VCaP (cell line): ENCODE measurements around the gene STAC3.
"Not testable (repeated sequence)": the region's sequence is repeated elsewhere in the genome, so short reads cannot be mapped to it uniquely, and the experiment has no call there.

ENCODE experiments used
- H3K27ac ChIP-seq: fragments of 450-650 bp; 2 replicates; pipeline ENCODE4 v1.5.1; 2017
- CTCF ChIP-seq: fragments of 450-650 bp; conservative IDR thresholded peaks from 2 replicates; pipeline ENCODE4 v1.5.1; 2017; ENCODE audit warnings: mild to moderate bottlenecking, moderate library complexity

Gene STAC3

GRCh38 chr12:57250956-57251355, at the start of gene STAC3:
TSS of gene STAC3 (minus strand) at chr12:57251187. CDS start at chr12:57249636, 1,551 bp downstream.
- no peak within 1 kb of the TSS for H3K27ac ChIP-seq
- TF ChIP-seq CTCF, result no peak

- peak overlapping the region; percentile 64 for H3K27ac ChIP-seq
- no peak for TF ChIP-seq CTCF
Measured at GRCh38 chr12:57299514-57300016, 48.6 kb upstream of the STAC3 start.

- H3K27ac ChIP-seq, result no peak overlapping the region
- no peak for TF ChIP-seq CTCF
Measured at GRCh38 chr12:57296291-57296690, 45.3 kb upstream of the STAC3 start.

GRCh38 chr12:57282073-57282472, 31.1 kb upstream of the STAC3 start:
- H3K27ac ChIP-seq, result not testable (repeated sequence)

GRCh38 chr12:57280211-57281062, 29.4 kb upstream of the STAC3 start:
- peak overlapping the region; percentile 80 for H3K27ac ChIP-seq
- no peak for TF ChIP-seq CTCF

- no peak for TF ChIP-seq CTCF
- peak overlapping the region; percentile 80 for H3K27ac ChIP-seq
Measured at GRCh38 chr12:57278465-57279381, 27.7 kb upstream of the STAC3 start.

- peak; percentile 88 for TF ChIP-seq CTCF
- H3K27ac ChIP-seq, result peak overlapping the region; percentile 80
Measured at GRCh38 chr12:57276935-57277563, 26.1 kb upstream of the STAC3 start.

GRCh38 chr12:57276233-57276632, 25.2 kb upstream of the STAC3 start:
- peak overlapping the region; percentile 80 for H3K27ac ChIP-seq
